HG03558 (cell line): ENCODE results near the gene IMPACT.

ENCODE experiments used
- ATAC-seq: cut with Tn5 transposase; IDR thresholded peaks from one replicate; pipeline ENCODE4 v1.9.1; 2021; ENCODE audit warnings: moderate number of reproducible peaks; ENCODE audit not compliant: unreplicated experiment; ENCODE audit errors: extremely low read depth

Gene IMPACT

GRCh38 chr18:24470805-24471204 is 44.3 kb downstream of the IMPACT start:
- ATAC-seq = no peak

GRCh38 chr18:24472591-24472990 is 46.1 kb downstream of the IMPACT start:
- ATAC-seq = no peak

GRCh38 chr18:24474406-24474805 is 47.9 kb downstream of the IMPACT start:
- ATAC-seq = no peak

- no peak for ATAC-seq
Measured at GRCh38 chr18:24475926-24476589, 49.6 kb downstream of the IMPACT start.

- ATAC-seq = no peak
Measured at GRCh38 chr18:24479371-24479770, 52.9 kb downstream of the IMPACT start.

GRCh38 chr18:24482821-24483220 is 56.4 kb downstream of the IMPACT start:
- no peak for ATAC-seq

GRCh38 chr18:24485681-24486080 is 59.2 kb downstream of the IMPACT start:
- ATAC-seq = no peak

- ATAC-seq = no peak
Measured at GRCh38 chr18:24486684-24487083, 60.2 kb downstream of the IMPACT start.

GRCh38 chr18:24488824-24489493 is 62.5 kb downstream of the IMPACT start:
- ATAC-seq = no peak

- no peak for ATAC-seq
Measured at GRCh38 chr18:24490539-24490938, 64.1 kb downstream of the IMPACT start.

- peak; percentile 76 for ATAC-seq
Measured at GRCh38 chr18:24491927-24492834, 65.7 kb downstream of the IMPACT start.

GRCh38 chr18:24494586-24494985 is 68.1 kb downstream of the IMPACT start:
- ATAC-seq = no peak

- no peak for ATAC-seq
Measured at GRCh38 chr18:24497031-24497754, 70.7 kb downstream of the IMPACT start.

GRCh38 chr18:24499814-24500213 is 73.3 kb downstream of the IMPACT start:
- ATAC-seq = no peak

GRCh38 chr18:24500217-24500616 is 73.7 kb downstream of the IMPACT start:
- ATAC-seq = no peak

GRCh38 chr18:24500766-24501165 is 74.3 kb downstream of the IMPACT start:
- no peak for ATAC-seq

- no peak for ATAC-seq
Measured at GRCh38 chr18:24502667-24503523, 76.4 kb downstream of the IMPACT start.
